Nucleus accumbens (tissue), 56 donors: ENCODE data around the gene ACYP2.
A peak's percentile ranks its signal among the peaks of the same experiment; 100 is the strongest.
"Not testable (repeated sequence)": the region's sequence is repeated elsewhere in the genome, so short reads cannot be mapped to it uniquely, and the experiment has no call there.

ENCODE experiments used
- DNase-seq, 56 donors: peaks; one replicate each; lab custom pipeline; 2025; lab: John Stamatoyannopoulos, UW

ACYP2 gene

DNA sequence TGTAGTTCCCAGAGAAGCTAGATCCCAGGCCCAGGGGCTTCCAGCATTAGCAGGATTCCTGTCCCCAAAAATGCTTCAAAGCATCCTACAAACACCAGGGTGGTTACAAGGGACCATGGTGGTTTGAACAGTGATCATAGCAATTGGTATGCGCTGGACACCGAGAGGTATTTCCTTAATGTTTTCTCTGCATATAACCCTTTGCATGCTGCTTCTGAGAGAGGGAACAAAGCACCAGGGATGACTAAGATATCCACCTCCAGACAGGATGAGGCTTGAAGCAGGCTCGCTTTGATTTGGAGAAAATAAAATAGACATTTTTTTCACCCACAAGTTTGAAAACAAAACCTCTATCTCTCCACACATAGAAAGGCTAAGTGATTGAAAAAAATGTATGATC lies 191.1 kb downstream of the ACYP2 start:
- DNase-seq = no peak

- no peak for DNase-seq
Measured at GRCh38 chr2:54308186-54308585, 192.8 kb downstream of the ACYP2 start.

- no peak for DNase-seq
Measured at GRCh38 chr2:54308782-54309181, 193.4 kb downstream of the ACYP2 start.

- DNase-seq = peak in 1 of 56 donors; percentile 6
Measured at GRCh38 chr2:54310311-54310710, 194.9 kb downstream of the ACYP2 start.

DNA sequence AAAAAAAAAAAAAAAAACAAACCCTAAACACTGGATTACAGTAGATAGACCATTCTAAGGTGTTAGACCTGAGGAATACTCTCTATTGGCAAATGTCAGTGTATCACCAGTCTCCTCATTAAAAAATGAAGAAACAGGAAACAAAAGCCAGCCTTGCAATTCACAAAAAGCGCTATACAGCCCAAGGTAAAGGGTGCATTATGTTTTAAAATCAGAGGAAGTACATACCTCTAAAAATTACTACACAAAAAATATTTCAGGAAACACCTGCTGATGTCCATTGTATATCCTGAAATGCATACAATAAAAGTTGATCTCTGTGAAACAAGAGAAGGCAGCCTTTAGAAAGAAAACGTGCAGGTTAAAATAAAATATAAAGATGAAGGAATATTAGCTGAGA lies 195.5 kb downstream of the ACYP2 start:
- no peak for DNase-seq

DNA sequence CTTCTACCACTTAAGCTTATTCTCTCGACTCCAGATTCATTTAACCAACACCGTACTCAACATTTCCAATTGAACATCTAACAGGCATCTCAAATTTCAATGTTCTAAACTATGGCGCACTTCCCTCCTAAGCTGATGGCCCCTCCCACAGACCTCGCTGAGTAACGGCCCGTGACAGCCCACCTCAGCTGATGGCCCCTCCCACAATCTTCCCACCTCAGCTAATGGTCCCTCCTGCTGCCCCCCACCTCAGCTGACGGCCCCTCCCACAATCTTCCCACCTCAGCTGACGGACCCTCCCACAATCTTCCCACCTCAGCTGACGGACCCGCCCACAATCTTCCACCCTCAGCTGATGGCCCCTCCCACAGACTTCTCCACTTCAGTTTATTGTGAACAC lies 197.7 kb downstream of the ACYP2 start:
- no peak for DNase-seq

GRCh38 chr2:54317973-54318372 lies 202.6 kb downstream of the ACYP2 start:
- DNase-seq = no peak

DNA sequence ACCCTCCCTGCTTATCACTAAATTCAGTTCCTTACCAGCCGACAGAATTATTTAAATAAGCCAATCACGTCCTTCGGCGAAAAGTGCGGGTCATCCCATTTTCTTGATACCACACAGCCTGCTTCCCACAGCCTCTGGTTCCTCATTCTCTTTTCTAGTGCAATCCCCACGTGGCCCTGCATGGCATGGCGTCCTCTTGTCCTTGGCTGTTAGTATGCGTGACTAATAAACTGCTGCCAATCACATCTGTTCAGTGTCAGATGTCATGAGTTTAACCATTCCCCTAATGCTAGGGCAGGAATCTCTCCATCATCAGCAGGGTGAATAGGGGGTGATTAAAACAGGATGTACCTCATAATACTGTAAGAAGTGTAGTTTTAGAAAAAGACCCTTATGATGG lies 203.4 kb downstream of the ACYP2 start:
- no peak for DNase-seq

DNA sequence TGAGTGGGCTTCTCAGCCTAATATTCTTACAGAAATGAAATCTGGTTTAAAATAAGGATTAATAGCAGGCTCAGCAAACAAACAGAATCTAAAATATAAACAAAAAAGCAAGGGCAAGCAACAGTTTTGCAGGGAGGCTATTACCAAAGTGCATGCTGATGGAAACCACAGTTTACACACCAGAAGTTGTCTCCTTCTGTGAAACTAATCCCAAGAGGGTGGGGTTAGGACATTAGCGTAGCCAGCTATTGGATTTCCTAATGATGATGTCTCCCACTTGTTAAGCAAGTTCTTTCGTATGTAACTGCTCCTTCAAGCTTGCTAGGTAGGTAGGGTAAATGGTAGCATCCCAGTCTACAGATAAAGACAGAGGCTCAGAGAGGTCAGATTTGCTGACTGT lies 205.6 kb downstream of the ACYP2 start:
- DNase-seq = no peak

- not testable (repeated sequence) for DNase-seq
Measured at GRCh38 chr2:54324517-54324916, 209.1 kb downstream of the ACYP2 start.

- DNase-seq = no peak
Measured at GRCh38 chr2:54325148-54325547, 209.7 kb downstream of the ACYP2 start.

DNA sequence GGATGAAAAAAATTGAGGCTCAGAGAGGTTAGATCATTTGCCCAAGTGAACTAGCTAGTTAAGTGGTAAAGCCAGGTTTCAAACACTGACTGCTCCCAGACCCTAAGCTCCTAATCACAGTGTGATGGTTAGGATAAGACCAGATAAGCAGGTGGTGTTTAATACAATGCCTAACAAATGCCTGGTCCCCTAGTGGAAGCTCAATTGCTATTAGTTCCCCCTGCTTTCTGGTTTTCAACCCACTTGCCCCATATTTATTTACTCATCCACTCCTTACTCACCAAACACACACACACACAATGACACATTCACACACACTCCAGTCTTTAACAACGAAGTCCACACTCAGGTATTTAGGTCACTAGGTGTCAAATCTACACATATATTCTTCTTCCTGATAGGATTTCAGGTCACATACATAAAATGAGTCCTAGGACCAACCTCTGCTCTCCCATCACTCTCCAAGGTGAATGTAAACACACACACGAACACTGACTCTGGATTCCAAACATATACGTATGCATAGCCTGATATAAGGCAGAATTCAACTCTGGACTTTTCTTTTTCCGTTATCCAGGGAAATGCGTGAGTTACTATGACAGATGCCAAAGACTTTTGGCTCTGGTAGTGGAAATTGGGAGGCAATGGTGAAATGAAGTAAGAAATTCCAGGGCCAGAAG lies 214.2 kb downstream of the ACYP2 start:
- peak in 1 of 56 donors; percentile 60 for DNase-seq

DNA sequence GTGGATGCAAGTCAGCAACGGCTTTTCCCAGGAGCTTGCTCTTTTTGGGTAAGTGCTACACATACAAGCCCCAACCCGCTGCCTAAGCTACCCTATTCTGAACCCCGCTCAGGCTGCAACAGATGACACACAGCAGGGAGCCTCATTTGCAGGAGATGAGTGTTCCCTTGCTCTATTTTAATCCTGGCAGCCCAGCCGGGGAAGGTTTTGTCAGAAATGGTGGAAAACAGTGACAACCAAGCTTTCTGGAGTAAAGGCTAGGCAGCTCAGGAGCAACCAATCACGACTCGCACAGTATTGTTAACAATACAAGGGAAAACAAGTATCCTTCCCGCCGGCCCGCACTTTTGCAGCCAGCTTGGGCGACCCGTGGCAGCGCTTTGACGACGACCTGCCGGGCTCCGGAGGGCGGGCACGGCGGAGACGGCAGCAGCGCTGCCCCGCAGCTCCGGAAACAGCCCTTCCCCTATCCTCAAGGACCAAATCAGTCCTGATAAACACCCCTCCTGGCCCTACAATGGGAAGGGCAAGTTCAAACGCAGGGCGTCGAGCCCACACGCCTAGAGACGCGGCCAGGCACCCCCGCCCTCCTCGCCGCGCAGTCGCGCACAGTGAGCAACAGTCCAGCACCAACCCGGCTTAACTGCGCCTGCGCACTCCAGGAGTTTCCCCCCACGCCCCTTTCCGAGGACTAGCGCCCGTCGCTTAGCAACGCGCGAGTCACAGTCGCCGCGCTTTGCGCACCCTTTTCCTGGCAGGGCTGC lies 214.9 kb downstream of the ACYP2 start:
- peak; percentile 56 to 98 (median 94) for DNase-seq

DNA sequence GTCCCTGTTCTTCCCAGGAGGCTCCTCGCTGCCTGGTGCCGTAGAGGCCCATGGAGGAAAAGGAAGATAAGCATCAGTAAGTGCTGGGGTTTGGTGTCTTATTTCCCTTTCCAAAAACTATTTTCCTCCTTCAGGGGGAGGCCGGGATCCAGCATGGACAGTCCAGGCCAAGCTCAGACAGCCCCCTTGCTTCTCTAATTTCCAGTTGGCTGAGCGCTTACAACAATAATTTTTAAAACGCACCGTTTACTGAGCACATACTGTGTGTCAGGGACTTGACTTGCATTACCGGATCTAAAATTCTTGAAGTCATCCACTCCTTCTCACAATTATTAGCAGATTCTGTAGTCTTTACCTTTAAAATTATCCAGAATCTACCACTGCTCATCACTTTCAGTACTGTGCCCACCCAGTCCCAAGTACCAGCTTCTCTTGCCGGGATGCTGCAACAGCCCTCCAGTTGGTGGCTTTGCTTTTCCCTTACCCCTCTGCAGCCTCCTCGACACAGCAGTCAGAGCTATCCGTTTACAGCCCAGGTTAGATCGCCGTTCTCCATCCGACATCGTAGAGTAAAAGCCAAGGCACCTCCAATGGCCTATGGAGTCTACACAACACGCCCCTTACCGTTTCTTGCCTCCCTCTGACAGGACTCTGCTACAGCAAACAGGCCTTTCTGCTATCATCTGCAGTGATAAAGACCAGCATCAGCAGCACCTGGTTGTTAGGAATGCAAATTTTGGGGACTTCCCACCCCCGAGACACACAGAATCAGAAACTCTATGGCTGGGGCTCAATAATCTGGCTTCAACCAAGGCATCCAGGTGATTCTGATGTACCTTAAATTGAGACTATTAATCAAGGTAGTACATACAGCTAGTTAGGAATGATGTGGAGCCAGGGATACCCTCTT lies 215.8 kb downstream of the ACYP2 start:
- peak in 13 of 56 donors; percentile 4 to 55 (median 21) for DNase-seq

DNA sequence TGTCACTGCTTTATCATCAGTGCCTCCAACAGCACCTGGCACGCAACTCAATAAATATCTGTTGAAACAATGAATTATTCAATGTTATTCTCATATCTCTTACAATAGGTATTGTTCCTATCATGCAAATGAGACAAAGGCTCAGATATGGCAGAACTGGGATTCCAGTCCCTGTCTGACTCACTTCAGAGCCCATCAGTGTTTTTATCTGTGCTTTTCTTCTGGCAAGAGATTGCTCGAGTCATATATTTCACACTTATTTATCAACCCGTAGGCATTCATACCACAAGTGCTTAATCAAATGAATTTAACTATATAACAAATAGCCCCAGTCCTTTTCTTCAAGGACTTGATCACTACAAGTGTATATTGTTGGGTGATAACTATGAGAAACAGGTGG lies 217.0 kb downstream of the ACYP2 start:
- DNase-seq = no peak

GRCh38 chr2:54336136-54336976 lies 220.9 kb downstream of the ACYP2 start:
- peak in 1 of 56 donors; percentile 9 for DNase-seq

- no peak for DNase-seq
Measured at GRCh38 chr2:54336977-54337255, 221.5 kb downstream of the ACYP2 start.

DNA sequence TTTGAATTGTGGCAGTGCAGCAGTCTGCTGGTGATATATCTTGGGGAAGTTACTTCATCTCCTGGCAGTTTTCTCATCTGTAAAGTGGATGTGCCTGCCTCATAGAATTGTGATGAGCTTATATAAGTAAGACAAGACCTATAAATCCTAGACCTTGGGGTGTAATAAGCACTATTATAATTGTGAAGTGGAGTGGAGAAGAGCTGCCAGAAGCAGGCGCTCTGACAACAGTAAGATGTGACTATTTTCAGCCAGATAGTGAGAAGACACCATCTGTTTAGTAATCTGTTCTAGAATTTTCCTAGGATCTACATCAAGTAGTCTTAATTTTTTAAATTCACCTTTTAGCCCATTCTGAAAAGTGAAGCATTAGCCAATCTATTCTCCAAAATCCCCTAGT lies 226.2 kb downstream of the ACYP2 start:
- DNase-seq = peak in 5 of 56 donors; percentile 4 to 12 (median 11)

- no peak for DNase-seq
Measured at GRCh38 chr2:54342603-54343002, 227.2 kb downstream of the ACYP2 start.

- no peak for DNase-seq
Measured at GRCh38 chr2:54347622-54348021, 232.2 kb downstream of the ACYP2 start.
